MCF 10A (cell line): Measurements from ENCODE around the gene CACNA1C. TPM values are rescaled to one million over a fixed set of nuclear protein-coding genes. Genes with fewer than 3 reads are reported as not detected.

Experiments
- BruUV-seq: library from RNA; stranded (reverse); fragments of 400-500 nt; replicated peaks from 2 replicates; lab custom pipeline; 2021; lab: Mats Ljungman, UMichigan
- CTCF ChIA-PET: fragments of 300-600 bp; sonication (Branson Sonifier 250); formaldehyde crosslinking; extraction: SDS; loops from one replicate; lab custom pipeline; 2021; ENCODE audit warnings: antibody characterized with exemption, inconsistent platforms; lab: Yijun Ruan, JAX
- POLR2A ChIA-PET: fragments of 300-600, 350-650 bp; sonication (Branson Sonifier 250); formaldehyde crosslinking; extraction: SDS; loops from one replicate; lab custom pipeline; 2020; ENCODE audit warnings: antibody characterized with exemption, inconsistent platforms; lab: Yijun Ruan, JAX
- DNase-seq: peaks from one replicate; pipeline ENCODE4 v3.0.0-alpha.2; 2018; ENCODE audit not compliant: unreplicated experiment
- H3K27ac Mint-ChIP-seq: one replicate; pipeline ENCODE4 v1.8.0; 2022; ENCODE audit warnings: mild to moderate bottlenecking, low read depth, mixed read lengths; ENCODE audit not compliant: unreplicated experiment
- H3K27me3 Mint-ChIP-seq: one replicate; pipeline ENCODE4 v1.8.0; 2022; ENCODE audit warnings: mixed read lengths; ENCODE audit not compliant: insufficient read depth, unreplicated experiment
- H3K36me3 Mint-ChIP-seq: one replicate; pipeline ENCODE4 v1.8.0; 2022; ENCODE audit warnings: mild to moderate bottlenecking, moderate library complexity, mixed read lengths; ENCODE audit not compliant: insufficient read depth, unreplicated experiment
- H3K4me1 Mint-ChIP-seq: one replicate; pipeline ENCODE4 v1.8.0; 2022; ENCODE audit warnings: mixed read lengths; ENCODE audit not compliant: insufficient read depth, unreplicated experiment
- H3K4me3 Mint-ChIP-seq: one replicate; pipeline ENCODE4 v1.8.0; 2022; ENCODE audit warnings: mild to moderate bottlenecking, moderate library complexity, mixed read lengths; ENCODE audit not compliant: unreplicated experiment
- H3K9me3 Mint-ChIP-seq: one replicate; pipeline ENCODE4 v1.8.0; 2022; ENCODE audit warnings: mixed read lengths; ENCODE audit not compliant: unreplicated experiment
- CTCF ChIP-seq: fragments of 200-600 bp; IDR thresholded peaks from one replicate; pipeline ENCODE4 v1.8.0; 2022; ENCODE audit warnings: antibody characterized with exemption, mild to moderate bottlenecking; ENCODE audit not compliant: unreplicated experiment
- intact Hi-C: fragments of 100-400 bp; cut with micrococcal nuclease; formaldehyde crosslinking; loops from 2 replicates; pipeline ENCODE4 v1.14.1; 2022
- total RNA-seq: library from RNA; stranded (reverse); gene quantifications from 2 replicates; pipeline ENCODE4 v1.2.3, GENCODE V29; 2022

Gene CACNA1C
- total RNA-seq, 1 experiment from 2014 or later: not detected

- no peak overlapping the region for H3K4me3 Mint-ChIP-seq
- ChIA-PET POLR2A (no interaction called here), CTCF (no interaction called here)
- no peak overlapping the region for H3K27ac Mint-ChIP-seq
- no peaks in the 10 kb centered on the region for H3K4me1 Mint-ChIP-seq
- no peaks in the 10 kb centered on the region for H3K9me3 Mint-ChIP-seq
- no TSS peak for BruUV-seq
- intact Hi-C loops: no loop called here
- H3K27me3 Mint-ChIP-seq: peaks cover 82% of the 10 kb centered on the region
- H3K36me3 Mint-ChIP-seq: no peaks in the 10 kb centered on the region
- no peak for TF ChIP-seq CTCF
- no peak for DNase-seq
Measured at GRCh38 chr12:2743478-2743877, 690.7 kb downstream of the CACNA1C start.

GRCh38 chr12:2745655-2746054 lies 692.9 kb downstream of the CACNA1C start:
- ChIA-PET POLR2A (no interaction called here), CTCF (interaction anchor here (0.9 kb wide), 1 partner anchor 9 kb away, joined by 3 read pairs; no protein-coding TSS in a partner anchor)
- H3K4me3 Mint-ChIP-seq: no peak overlapping the region
- intact Hi-C loops: no loop called here
- BruUV-seq: no TSS peak
- H3K27ac Mint-ChIP-seq: no peak overlapping the region
- H3K27me3 Mint-ChIP-seq: peaks cover 85% of the 10 kb centered on the region
- no peaks in the 10 kb centered on the region for H3K36me3 Mint-ChIP-seq
- DNase-seq: no peak
- no peaks in the 10 kb centered on the region for H3K9me3 Mint-ChIP-seq
- H3K4me1 Mint-ChIP-seq: no peaks in the 10 kb centered on the region
- no peak for TF ChIP-seq CTCF

Other genes with a start within 250 kb of the CACNA1C start
- not detected in 2 replicates for gene LRTM2, start 232.4 kb upstream of the CACNA1C start, total RNA-seq
- not detected in 2 replicates for gene CACNA2D4, start 134.3 kb upstream of the CACNA1C start, total RNA-seq
- 5.5 and 6.0 TPM in 2 replicates for gene DCP1B, start 48.5 kb upstream of the CACNA1C start, total RNA-seq